K562 (cell line): ENCODE data around the gene AGAP1.

Experiments
- BRCA1 ChIP-seq, 2 experiments: fragments of 450-650 bp in 1 of 2; sonication (generic) in 1 of 2; formaldehyde crosslinking in 1 of 2; IDR thresholded peaks; 2 replicates each; pipeline versions ENCODE4 v1.5.0 to v1.6.1; 2017 to 2020; ENCODE audit warnings: mild to moderate bottlenecking in 1 of 2, missing genetic modification reagents in 1 of 2
- CTCF ChIP-seq, 3 experiments: IDR thresholded peaks in 2 of 3; conservative IDR thresholded peaks in 1 of 3; 2 replicates each; pipeline ENCODE4 v1.5.1; 2011 to 2012; ENCODE audit warnings: low read length in 3 of 3, mild to moderate bottlenecking in 3 of 3, control low read depth in 2 of 3, improper control_type of control experiment in 1 of 3, inconsistent platforms in 1 of 3, low read depth in 1 of 3, mixed read lengths in 1 of 3, moderate library complexity in 1 of 3; ENCODE audit not compliant: insufficient read depth in 2 of 3
- DPF2 ChIP-seq: fragments of 450-650 bp; IDR thresholded peaks from 2 replicates; pipeline ENCODE4 v1.6.1; 2016
- EGR1 ChIP-seq: fragments of 450-650 bp; conservative IDR thresholded peaks from 2 replicates; pipeline ENCODE4 v1.6.1; 2017; ENCODE audit warnings: mild to moderate bottlenecking
- FOXA1 ChIP-seq: fragments of 450-650 bp; IDR thresholded peaks from 2 replicates; pipeline ENCODE4 v1.6.1; 2016; ENCODE audit warnings: mild to moderate bottlenecking, borderline replicate concordance
- GABPA ChIP-seq: fragments of 200-800 bp; sonication (Bioruptor generic); conservative IDR thresholded peaks from 2 replicates; pipeline ENCODE4 v1.6.1; 2016; ENCODE audit warnings: low read depth, missing genetic modification characterization, missing compliant biosample characterization
- MAX ChIP-seq: sonication (generic); formaldehyde crosslinking; IDR thresholded peaks from 2 replicates; pipeline ENCODE4 v1.9.0; 2022; ENCODE audit warnings: mild to moderate bottlenecking, missing genetic modification reagents
- RCOR1 ChIP-seq, 2 experiments: IDR thresholded peaks; 2 replicates each; pipeline ENCODE4 v1.6.1; 2012; ENCODE audit warnings: low read depth in 2 of 2, low read length in 2 of 2, borderline replicate concordance in 1 of 2, improper control_type of control experiment in 1 of 2
- RFX5 ChIP-seq: IDR thresholded peaks from 2 replicates; pipeline ENCODE4 v1.6.1; 2011; ENCODE audit warnings: low read depth, mild to moderate bottlenecking, improper control_type of control experiment, low read length
- RHOXF2B ChIP-seq: fragments of 250-450 bp; sonication (Bioruptor Pico); conservative IDR thresholded peaks from 2 replicates; pipeline ENCODE4 v1.5.1; 2021
- TAF1 ChIP-seq: IDR thresholded peaks from 2 replicates; pipeline ENCODE4 v1.6.1; 2011; ENCODE audit warnings: mild to moderate bottlenecking, low read length, moderate library complexity; ENCODE audit not compliant: insufficient read depth, control insufficient read depth, severe bottlenecking; ENCODE audit errors: extremely low read depth
- ZBTB11 ChIP-seq, 3 experiments: fragments of 200-800 bp in 1 of 3; fragments of 250-450 bp in 1 of 3; fragments of 450-650 bp in 1 of 3; sonication (Bioruptor Pico) in 1 of 3; sonication (Bioruptor generic) in 1 of 3; formaldehyde crosslinking in 1 of 3; IDR thresholded peaks; 2 replicates each; pipeline versions ENCODE4 v1.6.1 to v1.8.0; 2016 to 2022; ENCODE audit warnings: mild to moderate bottlenecking in 2 of 3, missing genetic modification characterization in 2 of 3, missing compliant biosample characterization in 1 of 3, moderate library complexity in 1 of 3
- ZBTB33 ChIP-seq: sonication (generic); formaldehyde crosslinking; IDR thresholded peaks from 2 replicates; pipeline ENCODE4 v1.8.1; 2023; ENCODE audit warnings: mild to moderate bottlenecking, missing genetic modification reagents
- ZNF696 ChIP-seq: fragments of 250-450 bp; sonication (Bioruptor Pico); conservative IDR thresholded peaks from 2 replicates; pipeline ENCODE4 v1.4.0; 2020; ENCODE audit warnings: mild to moderate bottlenecking, moderate library complexity

- TF ChIP-seq CTCF (IDR thresholded peaks at IDR 0.05 in 2 of 3, conservative IDR thresholded peaks at IDR 0.05 in 1 of 3; ENCODE audit: insufficient read depth in 2 of 3, low read depth in 1 of 3, low read length in 3 of 3) (no peak), MAX (CRISPR knock-in tag) (no peak), ZNF696 (no peak), FOXA1 (no peak), DPF2 (no peak), RFX5 (no peak), ZBTB33 (CRISPR knock-in tag) (no peak), GABPA (tag) (no peak), EGR1 (no peak), RCOR1 (IDR thresholded peaks at IDR 0.05; ENCODE audit: borderline replicate concordance in 1 of 2, low read depth in 2 of 2, low read length in 2 of 2) (no peak), ZBTB11 (CRISPR knock-in tag; IDR thresholded peaks at IDR 0.05) (no peak), RHOXF2B (CRISPR knock-in tag) (no peak), TAF1 (no peak), BRCA1 (IDR thresholded peaks at IDR 0.05) (no peak), BRCA1 (CRISPR knock-in tag; IDR thresholded peaks at IDR 0.05) (no peak)
Measured at GRCh38 chr2:235917506-235917905, 423.7 kb downstream of the AGAP1 start.
